GM12874 (cell line): Measurements from ENCODE around the gene ZMYND8.

Experiments used
- CTCF ChIP-seq: IDR thresholded peaks from 2 replicates; pipeline ENCODE4 v1.5.1; 2011; ENCODE audit warnings: low read depth, mild to moderate bottlenecking, control low read depth, low read length, moderate library complexity; ENCODE audit not compliant: insufficient read depth

Gene ZMYND8

GRCh38 chr20:47204008-47204849, 152.3 kb downstream of the ZMYND8 start:
- TF ChIP-seq CTCF, result no peak

- TF ChIP-seq CTCF, result no peak
These were observed 153.5 kb downstream of the ZMYND8 start for GRCh38 chr20:47202733-47203667.

- no peak for TF ChIP-seq CTCF
These were observed 155.3 kb downstream of the ZMYND8 start for GRCh38 chr20:47201074-47201730.

GRCh38 chr20:47198996-47199552, 157.4 kb downstream of the ZMYND8 start:
- TF ChIP-seq CTCF, result no peak

- no peak for TF ChIP-seq CTCF
These were observed 158.2 kb downstream of the ZMYND8 start for GRCh38 chr20:47198254-47198671.

GRCh38 chr20:47196091-47197081, 160.1 kb downstream of the ZMYND8 start:
- TF ChIP-seq CTCF, result peak; percentile 95
